Measurements from ENCODE around the gene WWOX. TPM values are rescaled to one million over a fixed set of nuclear protein-coding genes. Genes with fewer than 3 reads are reported as not detected.

Gene WWOX
- total RNA-seq, 1 donor from 2014 or later, result 8.9 TPM

DNA sequence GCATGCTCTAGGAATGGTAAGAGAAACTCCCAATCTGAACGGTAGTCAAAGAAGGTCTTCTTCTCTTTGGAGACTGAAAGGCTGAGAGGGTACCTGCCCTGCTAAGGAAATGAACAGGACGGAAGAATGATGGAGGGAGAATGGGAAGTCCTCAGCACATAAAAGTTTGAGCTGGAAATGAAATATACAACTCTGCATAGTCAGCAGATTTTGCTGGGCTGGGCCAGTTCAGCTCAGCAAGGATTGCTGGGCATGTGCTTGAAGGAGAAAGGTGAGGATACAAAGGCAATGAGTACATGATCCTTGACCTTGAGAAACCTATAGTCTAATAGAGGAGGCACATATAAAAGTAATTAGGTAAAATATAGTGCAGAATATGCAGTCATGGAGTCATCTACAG lies 831.8 kb downstream of the WWOX start:
- Histone ChIP-seq H3K4me1 (no peaks in the 10 kb centered on the region), H3K9me3 (replicated peaks) (no peaks in the 10 kb centered on the region), H3K36me3 (no peaks in the 10 kb centered on the region), H3K27me3 (ENCODE audit: low read depth) (no peaks in the 10 kb centered on the region), H3K4me3 (no peak overlapping the region), H3K27ac (replicated peaks) (no peak overlapping the region)
- intact Hi-C loops (cut with micrococcal nuclease), result no loop called here
- DNase-seq, result no peak
- TF ChIP-seq, protein P1, sequence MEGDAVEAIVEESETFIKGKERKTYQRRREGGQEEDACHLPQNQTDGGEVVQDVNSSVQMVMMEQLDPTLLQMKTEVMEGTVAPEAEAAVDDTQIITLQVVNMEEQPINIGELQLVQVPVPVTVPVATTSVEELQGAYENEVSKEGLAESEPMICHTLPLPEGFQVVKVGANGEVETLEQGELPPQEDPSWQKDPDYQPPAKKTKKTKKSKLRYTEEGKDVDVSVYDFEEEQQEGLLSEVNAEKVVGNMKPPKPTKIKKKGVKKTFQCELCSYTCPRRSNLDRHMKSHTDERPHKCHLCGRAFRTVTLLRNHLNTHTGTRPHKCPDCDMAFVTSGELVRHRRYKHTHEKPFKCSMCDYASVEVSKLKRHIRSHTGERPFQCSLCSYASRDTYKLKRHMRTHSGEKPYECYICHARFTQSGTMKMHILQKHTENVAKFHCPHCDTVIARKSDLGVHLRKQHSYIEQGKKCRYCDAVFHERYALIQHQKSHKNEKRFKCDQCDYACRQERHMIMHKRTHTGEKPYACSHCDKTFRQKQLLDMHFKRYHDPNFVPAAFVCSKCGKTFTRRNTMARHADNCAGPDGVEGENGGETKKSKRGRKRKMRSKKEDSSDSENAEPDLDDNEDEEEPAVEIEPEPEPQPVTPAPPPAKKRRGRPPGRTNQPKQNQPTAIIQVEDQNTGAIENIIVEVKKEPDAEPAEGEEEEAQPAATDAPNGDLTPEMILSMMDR (IDR thresholded peaks at IDR 0.05; ENCODE audit: borderline replicate concordance), result no peak

DNA sequence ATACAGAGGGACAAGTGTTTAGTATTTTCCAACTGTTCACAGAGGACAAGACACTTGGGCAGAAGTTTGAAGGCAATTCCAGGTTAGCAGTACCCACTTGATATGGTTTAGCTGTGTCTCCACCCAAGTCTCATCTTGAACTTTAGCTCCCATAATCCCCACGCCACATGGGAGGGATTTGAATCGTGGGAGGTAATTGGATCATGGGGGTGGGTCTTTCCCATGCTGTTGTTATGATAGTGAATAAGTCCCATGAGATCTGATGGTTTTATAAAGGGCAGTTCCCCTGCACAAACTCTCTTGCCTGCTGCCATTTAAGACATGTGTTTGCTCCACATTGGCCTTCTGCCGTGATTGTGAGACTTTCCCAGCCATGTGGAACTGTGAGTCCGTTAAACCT lies 832.2 kb downstream of the WWOX start:
- H3K27me3 ChIP-seq (ENCODE audit: low read depth), result no peaks in the 10 kb centered on the region
- H3K27ac ChIP-seq (replicated peaks), result no peak overlapping the region
- H3K36me3 ChIP-seq, result no peaks in the 10 kb centered on the region
- TF ChIP-seq, protein P1 (IDR thresholded peaks at IDR 0.05; ENCODE audit: borderline replicate concordance), result no peak
- H3K9me3 ChIP-seq (replicated peaks), result no peaks in the 10 kb centered on the region
- no peaks in the 10 kb centered on the region for H3K4me1 ChIP-seq
- intact Hi-C loops (cut with micrococcal nuclease), result no loop called here
- H3K4me3 ChIP-seq, result no peak overlapping the region
- DNase-seq, result no peak

DNA sequence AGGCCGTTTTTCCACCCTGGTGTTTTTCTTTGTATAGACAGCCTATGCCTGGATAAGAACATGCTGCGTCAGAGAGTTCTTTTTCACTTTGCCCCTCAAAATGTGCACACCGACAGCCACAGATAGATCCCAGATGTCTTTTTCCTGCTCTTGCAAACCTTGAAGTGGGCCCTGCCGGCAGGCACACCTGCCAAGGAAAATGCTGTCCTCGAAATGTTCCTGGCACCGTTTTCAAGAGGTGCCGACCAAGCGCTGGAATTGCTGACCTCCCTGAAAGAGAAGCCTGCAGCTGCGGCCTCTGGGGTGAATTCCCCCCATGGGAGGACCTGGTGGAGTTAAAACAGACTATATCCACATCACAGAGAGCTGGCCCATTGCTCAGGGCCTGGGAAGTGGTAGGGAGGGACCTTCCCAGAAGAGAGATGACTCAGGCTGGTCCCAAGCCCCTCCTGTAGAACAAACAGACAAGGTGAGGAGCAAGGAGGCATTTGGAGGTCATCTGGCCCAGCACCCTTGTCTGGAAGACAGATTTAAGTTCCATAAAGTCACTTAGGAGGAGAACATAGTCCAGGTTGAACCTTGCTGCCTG lies 833.0 kb downstream of the WWOX start:
- no peaks in the 10 kb centered on the region for H3K36me3 ChIP-seq
- TF ChIP-seq, protein P1 (IDR thresholded peaks at IDR 0.05; ENCODE audit: borderline replicate concordance), result no peak
- H3K27ac ChIP-seq (replicated peaks), result no peak overlapping the region
- H3K4me3 ChIP-seq, result no peak overlapping the region
- DNase-seq, result no peak
- H3K9me3 ChIP-seq (replicated peaks), result no peaks in the 10 kb centered on the region
- H3K4me1 ChIP-seq, result no peaks in the 10 kb centered on the region
- no peaks in the 10 kb centered on the region for H3K27me3 ChIP-seq (ENCODE audit: low read depth)
- intact Hi-C loops (cut with micrococcal nuclease), result no loop called here

DNA sequence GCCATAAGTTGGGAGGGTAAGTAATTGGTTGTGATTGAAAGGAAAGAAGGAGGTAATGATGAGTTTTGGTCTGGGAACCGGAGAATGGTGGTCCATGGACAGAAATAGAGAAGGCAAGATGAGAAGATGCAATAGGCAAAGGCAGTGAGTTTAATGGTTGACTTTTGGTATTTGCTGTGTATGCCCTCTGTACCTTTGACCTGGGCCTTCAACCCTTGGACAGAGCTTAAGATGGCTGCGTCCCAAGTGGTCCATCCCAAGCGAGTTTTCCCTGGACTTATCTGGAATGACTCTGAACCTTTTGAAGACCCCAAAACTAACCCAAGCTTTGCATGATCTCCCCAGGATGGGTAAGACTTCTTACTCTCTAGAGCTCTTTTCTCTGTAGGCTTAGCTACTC lies 836.6 kb downstream of the WWOX start:
- Histone ChIP-seq H3K27ac (replicated peaks) (no peak overlapping the region), H3K27me3 (ENCODE audit: low read depth) (no peaks in the 10 kb centered on the region), H3K4me1 (no peaks in the 10 kb centered on the region), H3K4me3 (no peak overlapping the region), H3K36me3 (no peaks in the 10 kb centered on the region), H3K9me3 (replicated peaks) (no peaks in the 10 kb centered on the region)
- no peak for DNase-seq
- TF ChIP-seq, protein P1 (IDR thresholded peaks at IDR 0.05; ENCODE audit: borderline replicate concordance), result no peak
- intact Hi-C loops (cut with micrococcal nuclease), result no loop called here

DNA sequence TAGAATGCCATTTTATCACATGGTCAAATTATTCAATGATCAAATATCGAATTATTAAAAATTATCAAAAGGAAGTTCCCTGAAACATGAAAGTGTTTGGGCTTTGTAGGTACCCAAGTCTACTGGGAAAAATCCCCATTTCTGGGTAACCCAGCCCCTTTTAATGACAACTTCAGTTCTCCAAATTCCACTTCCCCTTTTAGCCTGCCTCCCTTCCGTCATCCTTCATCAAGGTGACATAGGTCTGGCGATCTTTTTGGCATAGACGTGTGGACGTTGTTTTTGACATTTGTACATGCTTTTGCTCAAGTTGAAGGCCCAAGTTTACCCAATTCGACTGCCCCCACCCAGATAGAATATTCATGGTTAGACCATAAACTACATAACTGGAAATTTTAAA lies 840.1 kb downstream of the WWOX start:
- H3K4me1 ChIP-seq, result no peaks in the 10 kb centered on the region
- no peaks in the 10 kb centered on the region for H3K36me3 ChIP-seq
- DNase-seq, result no peak
- intact Hi-C loops (cut with micrococcal nuclease), result no loop called here
- no peak overlapping the region for H3K27ac ChIP-seq (replicated peaks)
- no peak overlapping the region for H3K4me3 ChIP-seq
- no peaks in the 10 kb centered on the region for H3K27me3 ChIP-seq (ENCODE audit: low read depth)
- no peaks in the 10 kb centered on the region for H3K9me3 ChIP-seq (replicated peaks)
- TF ChIP-seq, protein P1 (IDR thresholded peaks at IDR 0.05; ENCODE audit: borderline replicate concordance), result no peak

All from left ventricle myocardium inferior (tissue), 1 donor.